ENCODE results near the gene ZFYVE28. TPM values are rescaled to one million over a fixed set of nuclear protein-coding genes. Genes with fewer than 3 reads are reported as not detected.

The ZFYVE28 gene
- total and polyA plus RNA-seq, 2 of the 8 experiments (the other 6 are each of a cell fraction or from before 2014, with no cell fraction given): 1.7 to 4.9 TPM

GRCh38 chr4:2426069-2426397 lies 7.6 kb upstream of the ZFYVE28 start (continued):
- no peak for TF ChIP-seq ATF2 (IDR thresholded peaks at IDR 0.05; ENCODE audit: low read length)
- TF ChIP-seq PHF8 (conservative IDR thresholded peaks at IDR 0.05; ENCODE audit: low read depth, low read length): no peak

All from H1 (cell line).